GM18519 (cell line): ENCODE measurements around the gene RARS1.
A peak's percentile ranks its signal among the peaks of the same experiment; 100 is the strongest.
"Not testable (repeated sequence)": the region's sequence is repeated elsewhere in the genome, so short reads cannot be mapped to it uniquely, and the experiment has no call there.

ENCODE experiments used
- ATAC-seq: cut with Tn5 transposase; IDR thresholded peaks from one replicate; pipeline ENCODE4 v1.9.1; 2021; ENCODE audit warnings: mild to moderate bottlenecking, moderate library complexity; ENCODE audit not compliant: unreplicated experiment, low FRiP score

RARS1 gene

DNA sequence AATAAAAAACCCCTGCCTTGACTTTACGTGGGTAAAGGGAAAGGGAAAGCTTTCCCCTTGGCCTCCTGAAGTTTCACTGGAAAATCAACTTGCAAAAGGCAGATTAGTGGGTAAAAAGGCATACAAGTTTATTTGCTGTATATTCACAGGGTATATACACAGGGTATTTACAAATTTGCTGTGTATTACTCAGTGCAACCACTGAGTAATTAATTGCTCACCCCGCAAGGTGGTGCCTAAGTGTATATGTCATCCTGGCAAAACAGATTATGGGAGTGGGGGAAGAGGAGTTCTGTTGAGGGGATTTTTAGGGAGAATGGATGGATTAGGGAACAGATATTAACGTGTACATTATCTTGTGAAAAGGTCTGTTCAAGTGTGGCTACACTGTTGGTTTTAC, 7.1 kb upstream of the RARS1 start:
- ATAC-seq, result no peak

DNA sequence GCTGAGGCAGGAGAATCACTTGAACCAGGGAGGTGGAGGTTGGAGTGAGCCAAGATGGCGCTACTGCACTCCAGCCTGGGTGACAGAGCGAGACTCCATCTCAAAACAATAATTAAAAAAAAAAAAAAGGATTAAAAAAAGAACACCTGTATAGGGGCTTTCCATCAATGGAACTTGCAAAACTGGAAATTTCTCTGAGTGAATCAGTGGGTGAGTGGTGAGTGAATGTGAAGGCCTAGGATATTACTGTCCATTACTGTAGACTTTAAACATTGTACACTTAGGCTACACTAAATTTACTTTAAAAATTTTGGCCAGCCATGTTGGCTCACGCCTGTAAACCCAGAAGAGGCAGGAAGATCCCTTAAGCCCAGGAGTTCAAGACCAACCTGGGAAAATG, 5.7 kb upstream of the RARS1 start:
- ATAC-seq, result no peak

DNA sequence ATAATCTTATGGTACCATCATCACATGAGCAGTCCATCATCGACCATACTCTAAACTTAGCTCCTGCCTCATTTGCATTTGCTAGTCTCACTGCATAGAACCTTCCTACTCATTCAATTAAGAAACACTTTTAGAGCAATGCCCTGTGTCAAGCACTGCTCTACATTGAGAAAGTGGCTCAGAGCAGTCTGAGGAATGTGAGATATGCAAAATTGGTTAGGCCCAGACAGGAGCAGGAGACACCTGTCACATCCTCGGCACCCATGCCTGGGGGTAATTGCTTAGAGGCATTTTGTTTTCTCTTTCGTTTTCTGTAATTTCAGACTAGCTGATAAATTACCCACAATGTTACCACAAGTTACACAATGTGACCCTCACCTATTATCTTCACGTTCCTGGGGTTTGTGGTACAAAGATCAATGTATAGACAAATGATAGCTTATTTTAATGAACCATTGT, 4.9 kb upstream of the RARS1 start:
- peak; percentile 94 for ATAC-seq

DNA sequence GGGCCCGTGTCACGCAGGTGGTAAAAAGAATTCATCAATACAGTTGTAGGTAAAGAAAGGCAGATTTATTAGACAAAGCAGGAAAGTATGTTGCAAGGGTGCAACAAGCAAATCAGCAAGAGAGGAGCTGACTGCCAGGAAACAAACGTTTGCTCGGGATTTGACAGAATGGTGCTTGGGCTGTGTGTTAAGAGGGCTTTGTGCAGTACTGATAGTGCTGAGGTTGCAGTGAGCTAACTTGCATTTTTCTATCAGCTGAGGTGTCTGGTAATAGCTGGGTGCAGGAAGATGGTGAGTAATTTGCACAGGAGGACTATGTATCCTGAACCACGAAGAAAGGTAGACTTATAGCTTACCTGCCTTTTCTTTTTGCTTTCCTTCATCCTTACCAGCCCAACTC, 3.9 kb upstream of the RARS1 start:
- ATAC-seq, result no peak

DNA sequence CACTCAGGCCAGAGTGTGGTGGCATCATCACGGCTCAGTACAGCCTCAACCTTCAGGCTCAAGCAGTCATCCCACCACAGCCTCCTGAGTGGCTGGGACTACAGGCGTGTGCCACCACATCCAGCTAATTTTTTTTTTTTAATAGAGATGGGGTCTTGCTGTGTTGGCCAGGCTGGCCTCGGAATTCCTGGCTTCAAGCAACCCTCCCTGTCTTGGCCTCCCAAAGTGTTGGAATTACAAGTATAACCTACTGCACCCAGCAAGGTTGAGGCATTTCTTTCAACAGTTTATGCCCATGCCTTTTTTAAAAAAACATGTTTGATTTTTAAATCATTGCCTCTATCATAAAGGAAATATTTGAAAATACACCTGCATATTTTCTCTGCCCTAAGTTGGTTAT, 2.8 kb downstream of the RARS1 start:
- no peak for ATAC-seq

DNA sequence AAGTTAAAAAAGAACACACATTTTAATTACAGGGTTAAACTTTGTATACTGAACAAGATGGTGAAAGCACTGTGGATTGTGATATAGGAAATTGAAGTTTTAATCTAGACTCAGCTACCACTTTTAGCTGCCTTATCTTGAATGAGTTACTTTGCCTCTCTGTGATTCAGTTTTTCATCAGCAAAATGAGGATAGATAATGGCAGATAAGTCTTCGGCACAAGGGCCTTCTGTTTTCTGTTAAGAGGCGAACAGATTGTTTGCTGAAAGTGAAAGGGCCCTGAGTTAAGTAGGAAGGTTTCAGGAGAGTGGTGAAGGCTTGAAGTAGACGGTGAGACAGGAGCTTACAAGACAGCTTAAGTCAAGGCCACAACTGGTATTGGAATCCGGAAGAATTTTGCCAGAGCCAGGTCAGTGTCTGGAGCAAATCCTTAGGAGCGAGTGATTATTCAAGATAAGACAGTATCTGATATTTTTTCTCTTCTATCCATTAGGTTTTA, 7.8 kb downstream of the RARS1 start:
- ATAC-seq, result no peak

DNA sequence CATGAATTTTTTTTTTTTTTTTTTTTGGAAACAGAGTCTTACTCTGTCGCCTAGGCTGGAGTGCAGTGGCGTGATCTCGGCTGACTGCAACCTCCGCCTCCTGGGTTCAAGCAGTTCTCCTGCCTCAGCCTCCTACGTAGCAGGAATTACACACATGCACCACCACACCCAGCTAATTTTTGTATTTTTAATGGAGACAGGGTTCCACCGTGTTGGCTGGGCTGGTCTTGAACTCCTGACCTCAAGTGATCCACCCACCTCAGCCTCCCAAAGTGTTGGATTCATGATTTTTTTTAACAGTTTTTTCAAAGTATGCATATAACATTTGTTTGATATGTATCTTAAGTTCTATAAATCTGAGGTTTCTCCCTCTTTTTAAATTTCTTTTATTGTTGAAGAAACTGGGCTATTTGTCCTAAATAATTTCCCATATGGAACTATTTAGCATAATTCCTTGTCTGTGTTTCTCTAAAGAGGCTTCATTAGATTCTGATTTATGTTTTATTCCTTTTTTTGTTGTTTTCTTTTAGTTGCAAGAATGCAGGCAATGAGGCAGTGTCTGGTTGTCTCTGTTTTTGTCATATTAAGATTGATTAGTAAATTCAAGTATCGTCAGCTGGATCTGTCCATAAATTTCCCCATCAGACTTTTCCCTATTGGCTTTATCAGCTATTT, 16.4 kb downstream of the RARS1 start:
- no peak for ATAC-seq

DNA sequence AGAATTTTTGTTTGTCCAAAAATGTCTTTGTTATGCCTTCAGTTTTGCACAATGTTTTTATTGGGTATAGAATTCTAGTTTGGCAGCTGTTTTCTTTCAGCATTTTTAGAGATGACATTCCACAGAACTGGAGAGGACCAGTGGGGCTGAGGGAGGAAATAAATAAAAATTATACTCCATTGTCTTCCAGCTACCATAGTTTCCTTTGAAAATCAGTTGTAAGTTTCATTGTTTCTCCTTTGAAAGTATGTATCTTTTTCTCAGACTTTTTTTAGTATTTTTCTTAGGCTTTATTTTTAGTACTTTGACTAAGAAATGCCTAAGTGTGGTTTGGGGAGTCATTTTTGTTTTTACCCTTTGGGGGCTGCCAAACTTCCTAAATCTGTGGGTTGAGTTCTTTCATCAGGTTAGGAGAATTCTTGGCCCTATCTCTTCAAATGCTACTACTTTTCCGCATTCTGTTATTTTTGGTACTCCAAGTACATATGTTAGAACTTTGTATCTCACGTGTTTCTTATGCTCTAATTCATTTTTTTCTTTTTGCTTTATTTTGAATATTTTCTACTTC, 27.7 kb downstream of the RARS1 start:
- no peak for ATAC-seq

DNA sequence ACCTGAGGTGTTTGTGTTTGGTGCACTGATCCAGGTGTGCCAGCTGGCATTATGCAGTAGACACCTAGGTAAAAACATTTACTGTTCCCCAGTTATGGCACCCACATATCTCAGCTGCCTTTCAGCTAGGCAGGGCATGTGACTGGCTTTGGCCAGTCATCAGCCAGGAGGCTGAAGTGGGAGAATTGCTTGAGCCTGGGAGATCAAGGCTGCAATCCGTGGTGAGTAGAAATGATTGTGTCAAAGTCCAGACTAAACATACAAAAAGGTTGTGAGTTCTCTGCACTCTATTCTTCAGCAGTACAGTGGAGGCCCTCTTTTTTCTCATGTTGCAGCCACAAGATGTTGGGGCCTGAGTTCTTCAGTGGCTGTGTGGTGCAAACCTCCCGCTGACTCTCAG, 39.6 kb downstream of the RARS1 start:
- ATAC-seq, result no peak

DNA sequence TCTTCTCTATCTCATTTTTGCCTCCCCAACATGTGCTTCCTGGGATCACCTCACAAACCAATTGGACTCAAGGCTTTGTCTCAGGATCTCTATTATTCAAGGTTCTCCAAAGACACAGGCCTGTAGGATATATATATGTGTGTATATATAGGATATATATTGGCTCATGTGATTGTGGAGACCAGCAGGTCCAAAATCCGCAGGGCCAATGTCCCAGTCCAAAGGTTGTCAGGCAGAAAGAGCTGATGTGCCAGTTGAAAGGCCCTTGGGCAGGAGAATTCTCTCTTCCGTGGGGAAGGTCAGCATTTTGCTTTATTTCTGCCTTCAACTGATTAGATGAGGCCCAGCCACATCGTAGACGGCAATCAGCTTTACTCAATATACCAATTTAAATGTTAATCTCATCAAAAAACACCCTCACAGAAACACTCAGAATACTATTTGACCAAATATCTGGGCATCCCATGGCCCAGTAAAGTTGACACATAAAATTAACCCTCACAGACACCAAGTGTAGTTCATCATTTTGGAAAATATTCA, 41.6 kb downstream of the RARS1 start:
- no peak for ATAC-seq

DNA sequence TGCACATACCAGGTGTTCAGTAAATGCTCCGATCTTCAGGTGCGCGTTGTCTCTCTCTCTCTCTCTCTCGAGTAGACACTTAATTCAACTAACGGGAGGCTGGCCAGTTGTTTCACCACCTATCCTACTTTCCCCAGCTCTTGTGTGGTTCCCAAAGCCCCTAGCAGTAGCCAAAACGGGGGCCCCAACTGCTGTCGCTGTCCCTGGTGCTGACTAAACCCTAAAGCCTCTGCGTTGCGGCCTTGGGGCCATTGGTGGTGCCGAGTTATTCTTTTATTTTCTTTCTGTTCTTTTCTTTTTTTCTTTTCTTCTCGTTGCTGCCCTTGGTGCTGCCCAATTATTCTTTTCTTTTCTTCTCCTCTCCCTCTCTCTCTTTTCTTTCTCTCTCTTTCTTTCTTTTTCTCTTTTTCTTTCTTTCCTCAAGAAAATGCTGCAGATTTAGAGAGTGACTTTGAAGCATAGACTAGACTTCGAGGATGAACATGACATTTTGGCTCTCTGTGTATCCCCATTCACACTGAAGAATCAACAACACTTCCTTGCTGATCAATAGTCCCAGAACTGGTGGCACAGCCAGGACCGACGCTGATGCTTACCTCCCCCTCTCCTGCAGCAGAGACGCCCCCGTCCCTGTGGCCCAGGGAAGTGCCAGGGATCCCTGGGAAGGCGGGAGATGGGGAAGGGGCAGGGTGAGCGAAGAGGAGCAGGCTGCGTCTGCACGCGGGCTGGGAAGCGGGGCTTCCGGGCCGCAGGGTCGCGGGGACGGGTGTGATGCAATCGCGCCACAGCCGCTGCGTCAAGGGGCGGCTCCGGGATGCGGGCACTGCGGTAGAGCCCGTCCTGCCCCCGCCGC, 42.5 kb downstream of the RARS1 start, which contains the start of gene FBLL1:
TSS of gene FBLL1 (plus strand) at position 785 of the 853 bp plus-strand sequence. CDS start 200 bp downstream, outside the sequence.
- no peak for ATAC-seq

DNA sequence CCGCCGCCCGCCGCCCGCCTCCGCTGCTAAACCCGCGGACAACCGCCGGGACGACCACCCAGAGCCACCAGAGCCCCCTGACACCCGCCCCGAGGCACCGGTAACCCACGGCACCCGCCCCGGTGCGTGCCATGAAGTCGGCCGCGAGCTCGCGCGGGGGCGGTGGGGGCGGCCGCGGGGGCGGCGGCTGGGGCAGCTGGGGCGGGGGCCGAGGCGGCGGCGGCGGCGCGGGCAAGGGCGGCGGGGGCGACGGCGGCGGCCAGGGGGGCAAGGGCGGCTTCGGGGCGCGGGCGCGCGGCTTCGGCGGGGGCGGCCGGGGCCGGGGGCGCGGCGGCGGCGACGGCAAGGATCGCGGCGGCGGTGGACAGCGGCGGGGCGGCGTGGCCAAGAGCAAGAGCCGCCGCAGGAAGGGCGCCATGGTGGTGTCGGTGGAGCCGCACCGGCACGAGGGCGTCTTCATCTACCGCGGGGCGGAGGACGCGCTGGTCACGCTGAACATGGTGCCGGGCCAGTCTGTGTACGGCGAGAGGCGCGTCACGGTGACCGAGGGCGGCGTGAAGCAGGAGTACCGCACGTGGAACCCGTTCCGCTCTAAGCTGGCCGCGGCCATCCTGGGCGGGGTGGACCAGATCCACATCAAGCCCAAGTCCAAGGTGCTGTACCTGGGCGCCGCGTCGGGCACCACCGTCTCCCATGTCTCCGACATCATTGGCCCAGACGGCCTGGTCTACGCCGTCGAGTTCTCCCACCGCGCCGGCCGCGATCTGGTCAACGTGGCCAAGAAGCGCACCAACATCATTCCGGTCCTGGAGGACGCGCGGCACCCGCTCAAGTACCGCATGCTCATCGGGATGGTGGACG, 43.3 kb downstream of the RARS1 start:
- no peak for ATAC-seq

DNA sequence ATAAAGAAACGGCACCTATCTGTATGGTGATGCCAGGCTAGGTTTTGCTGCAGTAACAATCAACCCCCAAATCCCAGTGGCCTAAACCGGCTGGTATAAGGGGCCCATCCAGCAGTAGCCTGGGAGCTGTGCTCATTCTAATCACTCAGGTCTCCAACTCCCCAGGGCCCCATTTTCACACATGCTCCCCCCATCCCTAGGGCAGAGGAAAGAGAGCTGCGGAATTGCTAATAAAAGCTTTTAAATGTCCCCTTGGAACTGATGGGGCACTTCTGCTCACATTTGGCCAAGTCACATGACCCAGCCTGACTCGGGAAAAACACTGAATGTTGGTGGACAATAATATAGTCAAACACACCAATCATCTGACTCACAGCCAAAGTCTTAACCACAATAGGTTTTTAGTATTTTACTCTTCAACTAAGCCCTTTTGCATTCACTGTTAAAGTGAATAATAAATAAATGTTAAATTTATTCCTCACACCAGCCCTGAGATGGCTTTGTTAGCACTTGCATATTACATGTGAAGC, 44.4 kb downstream of the RARS1 start:
- no peak for ATAC-seq

DNA sequence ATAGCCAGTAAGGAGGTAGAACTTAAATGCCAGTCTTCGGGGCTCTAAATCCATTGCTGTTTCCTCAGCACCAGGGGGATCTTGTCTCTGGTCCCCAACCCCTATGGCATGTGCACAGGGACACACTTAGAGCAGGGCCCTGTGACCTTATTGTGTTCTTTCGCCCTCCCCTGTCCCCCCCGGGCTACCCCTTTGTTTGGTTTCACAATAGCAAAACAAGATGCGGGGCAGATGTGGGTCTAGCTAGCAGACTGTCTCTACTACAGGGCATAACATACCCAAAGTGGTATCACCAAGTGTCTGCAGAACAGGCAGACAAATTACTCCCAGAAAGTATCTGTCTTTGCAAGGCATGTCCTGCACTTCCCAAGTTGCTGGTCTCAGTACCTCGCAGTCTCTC, 44.9 kb downstream of the RARS1 start:
- no peak for ATAC-seq

DNA sequence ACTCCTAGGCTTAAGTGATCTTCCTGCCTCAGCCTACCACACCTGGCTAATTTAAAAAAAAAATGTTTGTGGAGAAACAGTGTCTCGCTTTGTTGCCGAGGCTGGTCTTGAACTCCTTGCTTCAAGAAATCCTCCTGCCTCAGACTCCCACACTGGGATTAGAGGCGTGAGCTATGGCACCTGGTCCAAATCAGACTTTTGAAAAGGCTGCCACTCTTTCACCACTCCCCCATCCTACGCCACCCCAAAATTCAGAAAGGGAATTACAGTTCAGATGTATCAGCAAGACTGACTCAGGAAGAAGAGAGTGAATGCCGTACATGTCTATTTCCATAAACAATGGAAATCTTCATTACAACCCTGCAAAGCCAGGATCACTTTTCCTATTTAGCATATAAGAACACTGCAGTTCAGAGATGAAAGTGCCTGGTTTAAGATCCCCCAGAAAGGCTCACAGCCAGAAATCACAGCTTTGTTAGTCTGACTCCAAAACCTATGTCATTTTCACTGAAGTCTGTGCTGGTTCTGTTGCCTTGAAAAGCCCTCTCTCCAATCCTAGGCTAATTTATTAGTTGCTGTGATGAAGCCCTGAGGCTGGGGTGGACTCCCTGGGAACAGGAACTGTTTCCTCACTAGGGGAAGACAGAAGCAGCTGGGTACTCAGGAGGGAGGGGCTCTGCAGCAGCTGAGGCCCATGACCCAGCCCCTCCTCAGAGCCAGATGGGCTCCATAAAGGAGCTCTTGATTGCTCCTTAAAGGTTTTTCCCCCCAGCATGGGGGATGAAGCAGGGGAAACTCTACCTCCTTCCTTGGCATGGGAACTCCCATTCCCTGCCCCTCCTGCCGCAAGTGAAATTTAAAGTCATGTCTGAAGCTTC, 46.0 kb downstream of the RARS1 start:
- no peak for ATAC-seq

DNA sequence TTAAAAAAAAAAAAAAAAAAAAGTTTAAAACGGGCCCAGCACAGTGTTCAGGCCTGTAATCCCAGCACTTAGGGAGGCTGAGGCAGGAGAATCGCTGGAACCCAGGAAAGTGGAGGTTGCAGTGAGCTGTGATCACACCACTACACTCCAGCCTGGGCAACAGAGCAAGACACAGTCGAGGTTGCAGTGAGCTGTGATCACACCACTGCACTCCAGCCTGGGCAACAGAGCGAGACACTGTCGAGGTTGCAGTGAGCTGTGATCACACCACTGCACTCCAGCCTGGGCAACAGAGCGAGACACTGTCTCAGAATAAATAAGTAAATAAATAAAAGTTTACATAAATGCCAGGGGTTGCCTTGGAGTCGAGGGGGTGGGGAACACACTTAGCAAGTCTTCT, 48.1 kb downstream of the RARS1 start:
- ATAC-seq, result not testable (repeated sequence)

DNA sequence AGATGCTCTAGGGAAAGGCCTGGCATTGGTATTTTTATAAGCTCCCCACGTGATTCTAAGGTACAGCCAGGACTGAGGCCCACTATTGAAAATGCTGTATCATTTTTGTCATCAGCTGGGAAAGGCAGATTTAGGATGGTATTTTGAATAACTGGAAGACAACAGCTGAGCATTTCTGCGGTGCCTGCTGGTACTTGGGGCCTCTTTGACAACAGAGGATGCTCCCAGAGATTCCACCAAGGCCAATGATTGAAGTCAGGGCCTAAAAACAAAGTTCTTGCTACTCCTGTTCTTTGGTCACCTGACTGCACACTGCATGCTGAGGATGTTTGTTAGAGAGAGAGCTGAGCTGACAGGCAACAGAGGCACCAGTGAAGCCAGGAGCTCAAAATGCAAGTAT, 50.9 kb downstream of the RARS1 start:
- ATAC-seq, result no peak

DNA sequence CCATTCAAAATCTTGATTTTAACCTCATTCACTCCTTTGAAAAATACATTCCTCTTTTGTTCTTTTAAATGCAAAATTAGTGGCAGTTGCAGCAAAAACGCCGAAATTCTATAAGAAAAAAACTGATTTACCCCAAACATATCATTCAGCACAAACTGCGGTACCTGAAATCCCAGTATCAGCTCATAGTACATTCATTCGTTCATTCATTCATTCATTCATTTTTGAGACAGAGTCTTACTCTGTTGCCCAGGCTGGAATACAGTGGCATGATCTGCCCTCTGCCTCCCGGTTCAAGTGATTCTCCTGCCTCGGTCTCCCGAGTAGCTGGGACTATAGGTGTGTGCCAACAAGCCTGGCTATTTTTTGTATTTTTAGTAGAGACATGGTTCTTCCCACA, 63.3 kb downstream of the RARS1 start:
- no peak for ATAC-seq

DNA sequence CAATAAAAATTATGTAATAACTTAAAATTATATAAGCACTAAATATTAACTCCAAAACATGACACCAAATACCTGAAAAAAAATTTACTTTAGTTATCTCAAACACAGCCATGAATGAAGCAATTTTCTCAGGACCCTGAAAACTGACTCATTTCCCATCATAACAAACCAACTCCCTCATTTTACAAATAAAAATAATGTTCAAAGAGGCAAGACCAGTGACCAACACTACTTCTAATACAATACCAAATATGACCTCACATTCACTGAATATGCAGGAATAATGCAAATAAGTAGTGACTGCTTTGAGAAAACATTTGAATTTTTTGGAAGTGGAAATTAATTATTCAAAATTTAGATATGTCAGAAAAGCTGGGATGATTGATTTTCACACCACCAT, 64.4 kb downstream of the RARS1 start:
- ATAC-seq, result no peak
